T-cell (primary cell): ENCODE measurements around the gene POM121C. TPM values are rescaled to one million over a fixed set of nuclear protein-coding genes. Genes with fewer than 3 reads are reported as not detected.
A peak's percentile ranks its signal among the peaks of the same experiment; 100 is the strongest.
"Not testable (repeated sequence)": the region's sequence is repeated elsewhere in the genome, so short reads cannot be mapped to it uniquely, and the experiment has no call there.

ENCODE experiments used
- ATAC-seq, 4 experiments: fragments of 200-7000 bp in 3 of 4; fragments of 150-1000 bp in 1 of 4; cut with Tn5 transposase; replicated peaks in 1 of 4; 1 replicate in 3 of 4; 2 replicates in 1 of 4; pipeline ENCODE4 v1.10.0; 2021; ENCODE audit warnings: moderate library complexity in 3 of 4, mild to moderate bottlenecking in 2 of 4, moderate number of reproducible peaks in 1 of 4
- CTCF ChIA-PET, 2 donors: fragments of 300-600 bp; sonication (Branson Sonifier 250); formaldehyde crosslinking; loops; one replicate each; lab custom pipeline; 2022; ENCODE audit warnings: antibody characterized with exemption in 2 of 2; lab: Charles Lee
- POLR2A ChIA-PET, 2 donors: fragments of 300-600 bp; sonication (Branson Sonifier 250); formaldehyde crosslinking; loops; one replicate each; lab custom pipeline; 2022; ENCODE audit warnings: antibody characterized with exemption in 2 of 2; lab: Charles Lee
- DNase-seq, 35 experiments: peaks; one replicate each; pipeline versions ENCODE4 v3.0.0 to v3.0.0-alpha.2; 2013 to 2023
- H3K27ac ChIP-seq: one replicate; pipeline ENCODE4 v1.5.1; 2013; ENCODE audit warnings: low read length
- H3K27me3 ChIP-seq, 2 experiments: replicated peaks in 1 of 2; 1 replicate in 1 of 2; 2 replicates in 1 of 2; pipeline versions ENCODE4 v1.6.1 to v1.7.0; 2013; ENCODE audit warnings: low read length in 1 of 2, mixed read lengths in 1 of 2; ENCODE audit not compliant: control insufficient read depth in 2 of 2, insufficient read depth in 2 of 2; ENCODE audit errors: extremely low read depth in 1 of 2
- H3K36me3 ChIP-seq, 2 donors: 1 replicate in 1 of 2; 2 replicates in 1 of 2; pipeline versions ENCODE4 v1.6.1 to v1.7.0; 2013; ENCODE audit warnings: low read length in 1 of 2; ENCODE audit not compliant: control insufficient read depth in 2 of 2, insufficient read depth in 1 of 2; ENCODE audit errors: extremely low read depth in 1 of 2
- H3K4me1 ChIP-seq, 2 experiments: 1 replicate in 1 of 2; 2 replicates in 1 of 2; pipeline versions ENCODE4 v1.6.1 to v1.7.0; 2013; ENCODE audit warnings: low read length in 2 of 2, mixed read lengths in 1 of 2; ENCODE audit not compliant: insufficient read depth in 2 of 2, control insufficient read depth in 1 of 2; ENCODE audit errors: extremely low read depth in 1 of 2
- H3K4me3 ChIP-seq, 2 donors: 1 replicate in 1 of 2; 2 replicates in 1 of 2; pipeline versions ENCODE4 v1.5.1 to v1.7.0; 2013; ENCODE audit warnings: mild to moderate bottlenecking in 2 of 2, low read length in 1 of 2, moderate library complexity in 1 of 2; ENCODE audit not compliant: control insufficient read depth in 1 of 2; ENCODE audit errors: extremely low read depth in 1 of 2
- H3K9me3 ChIP-seq: 2 replicates; pipeline ENCODE4 v1.7.0; 2013
- H3K27ac Mint-ChIP-seq, 2 donors: one replicate each; pipeline ENCODE4 v1.8.0; 2020 to 2021; ENCODE audit warnings: mild to moderate bottlenecking in 2 of 2, mixed read lengths in 2 of 2
- H3K27me3 Mint-ChIP-seq, 2 donors: one replicate each; pipeline ENCODE4 v1.8.0; 2021 to 2022; ENCODE audit warnings: mixed read lengths in 2 of 2
- H3K36me3 Mint-ChIP-seq: one replicate; pipeline ENCODE4 v1.8.0; 2021; ENCODE audit warnings: mixed read lengths
- H3K4me1 Mint-ChIP-seq, 3 donors: one replicate each; pipeline ENCODE4 v1.8.0; 2020 to 2022; ENCODE audit warnings: mixed read lengths in 3 of 3, mild to moderate bottlenecking in 1 of 3
- H3K4me3 Mint-ChIP-seq, 3 donors: one replicate each; pipeline ENCODE4 v1.8.0; 2020 to 2022; ENCODE audit warnings: mild to moderate bottlenecking in 3 of 3, mixed read lengths in 3 of 3, moderate library complexity in 3 of 3
- H3K9me3 Mint-ChIP-seq, 3 donors: one replicate each; pipeline ENCODE4 v1.8.0; 2020 to 2022; ENCODE audit warnings: mixed read lengths in 3 of 3
- WGBS: methylation state at CpG from one replicate; pipeline ENCODE4 v1.1.5; 2013; ENCODE audit warnings: missing lambda C conversion rate; ENCODE audit not compliant: insufficient coverage; 5-methylcytosine and 5-hydroxymethylcytosine counted together
- total RNA-seq, 35 experiments: library from RNA in 6 of 35; stranded (reverse) in 6 of 35; fragments of 120-200 nt in 1 of 35; gene quantifications; one replicate each; pipeline versions ENCODE4 v1.2.1 to v1.2.4 and lab custom pipeline; 2013 to 2026

POM121C gene
- total RNA-seq (100 to 1,000 TPM in 2 of 5 donors, 10 to 100 TPM in 3; 76.9 to 113 (median 86.1) TPM), total RNA-seq (lab: John Stamatoyannopoulos, UW) (18.4 to 54.2 (median 33.0) reads per million in 29 experiments)
- total RNA-seq (2013): 39.9 TPM

DNA sequence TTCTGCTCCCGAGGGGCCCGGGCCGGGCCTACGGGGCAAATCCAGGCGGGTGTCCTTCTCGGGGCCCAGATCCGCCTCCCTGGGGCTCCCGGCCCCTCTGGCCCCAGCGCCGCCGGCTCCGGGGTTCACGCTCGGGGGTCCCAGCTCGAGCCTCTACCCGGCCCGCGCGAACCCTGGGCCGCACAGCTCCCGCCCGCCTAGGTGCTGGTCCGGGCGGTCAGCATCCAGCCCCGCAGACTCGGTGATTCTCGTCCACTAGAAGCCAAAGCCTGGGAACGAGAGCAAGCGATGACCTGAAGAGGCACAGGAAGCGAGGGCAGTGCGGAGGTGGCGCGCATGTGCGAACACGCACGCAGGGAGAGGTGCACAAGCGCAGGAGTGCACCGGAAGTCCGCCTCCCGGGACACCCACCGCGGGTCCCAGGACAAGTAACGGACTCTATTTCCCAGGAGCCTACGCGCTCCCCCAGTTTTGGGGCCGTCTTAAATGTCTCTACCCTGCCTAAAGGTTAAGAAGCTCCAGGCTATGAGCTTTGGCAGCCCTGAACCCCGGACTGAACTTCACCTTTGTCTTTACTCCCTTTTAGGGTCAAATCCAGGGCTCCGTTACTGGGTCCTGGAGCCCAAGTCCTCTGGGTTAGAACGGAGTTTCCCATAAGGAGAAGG lies at the start of gene POM121C:
TSS of gene POM121C (minus strand) at position 321 of the 665 bp plus-strand sequence. CDS start 44,803 bp downstream, outside the sequence.
- WGBS: 0% methylated on average over 46 of the region's 49 CpGs
- DNase-seq: peak; percentile 67 to 90 (median 78)
- H3K4me3 ChIP-seq: peak within 1 kb of the TSS; percentile 69 to 71
- peak within 1 kb of the TSS; percentile 87 to 88 (median 87) for H3K4me3 Mint-ChIP-seq
- H3K9me3 Mint-ChIP-seq, H3K9me3 ChIP-seq, H3K27ac ChIP-seq, H3K36me3 ChIP-seq, H3K27me3 Mint-ChIP-seq, H3K4me1 ChIP-seq, H3K27me3 ChIP-seq, H3K36me3 Mint-ChIP-seq: not testable (repeated sequence)
- CTCF ChIA-PET: interaction anchor here in 1 of 2 donors (0.6 kb wide), 1 partner anchor 44 kb away, joined by 4 read pairs; no protein-coding TSS in a partner anchor
- peaks cover 11 to 25% (median 21%) of the 10 kb centered on the region in 3 donors for H3K4me1 Mint-ChIP-seq
- ATAC-seq: peak; percentile 99 to 100 (median 100)
- H3K27ac Mint-ChIP-seq: peak within 1 kb of the TSS; percentile 70 to 85
- POLR2A ChIA-PET: interaction anchor here in 1 of 2 donors (0.6 to 0.7 kb wide), 2 partner anchors 52 to 424 kb away, joined by 3 read pairs; no protein-coding TSS in a partner anchor

DNA sequence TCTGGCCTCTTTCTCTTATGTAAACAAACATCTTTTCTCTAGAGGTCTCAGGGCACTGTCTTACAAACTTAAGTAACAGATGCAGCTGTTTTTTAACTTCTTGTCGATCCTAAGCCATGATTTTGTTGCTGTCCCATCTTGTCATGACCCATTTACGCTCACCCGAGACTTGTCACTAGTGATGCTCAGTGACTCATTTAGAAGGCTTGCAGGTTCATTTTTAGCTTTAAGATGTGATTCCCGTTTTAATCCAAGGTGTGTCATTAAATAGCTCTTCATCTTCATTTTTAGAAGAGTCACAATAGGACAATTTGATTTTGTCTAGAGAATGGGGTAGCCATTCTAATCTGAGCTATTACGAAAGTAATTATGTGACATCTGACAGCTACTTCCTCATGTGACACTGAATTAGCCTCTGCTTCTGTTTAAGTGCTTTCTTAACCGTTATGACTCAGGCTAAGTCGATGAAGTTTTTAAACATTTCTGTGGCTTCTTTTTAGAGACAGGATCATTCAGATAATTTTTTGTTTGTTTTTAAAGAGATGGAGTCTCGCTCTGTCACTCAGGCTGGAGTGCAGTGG lies 48.7 kb upstream of the POM121C start:
- H3K9me3 ChIP-seq: no peaks in the 10 kb centered on the region
- no peaks in the 10 kb centered on the region for H3K27me3 ChIP-seq
- no peaks in the 10 kb centered on the region for H3K4me1 ChIP-seq
- no peak overlapping the region for H3K4me3 Mint-ChIP-seq
- H3K4me1 Mint-ChIP-seq: peaks cover 0 to 2% (median 0%) of the 10 kb centered on the region in 3 donors
- WGBS: 68% methylated on average over 4 of the region's 8 CpGs
- H3K36me3 ChIP-seq: peaks cover 0 to 3% of the 10 kb centered on the region in 2 donors
- no peak overlapping the region for H3K27ac Mint-ChIP-seq
- DNase-seq (no peak), ATAC-seq (no peak)
- CTCF ChIA-PET: no interaction called here
- H3K36me3 Mint-ChIP-seq: peaks cover 8% of the 10 kb centered on the region
- H3K4me3 ChIP-seq: no peak overlapping the region
- no peaks in the 10 kb centered on the region for H3K9me3 Mint-ChIP-seq
- H3K27ac ChIP-seq: no peak overlapping the region
- POLR2A ChIA-PET: no interaction called here
- no peaks in the 10 kb centered on the region for H3K27me3 Mint-ChIP-seq

DNA sequence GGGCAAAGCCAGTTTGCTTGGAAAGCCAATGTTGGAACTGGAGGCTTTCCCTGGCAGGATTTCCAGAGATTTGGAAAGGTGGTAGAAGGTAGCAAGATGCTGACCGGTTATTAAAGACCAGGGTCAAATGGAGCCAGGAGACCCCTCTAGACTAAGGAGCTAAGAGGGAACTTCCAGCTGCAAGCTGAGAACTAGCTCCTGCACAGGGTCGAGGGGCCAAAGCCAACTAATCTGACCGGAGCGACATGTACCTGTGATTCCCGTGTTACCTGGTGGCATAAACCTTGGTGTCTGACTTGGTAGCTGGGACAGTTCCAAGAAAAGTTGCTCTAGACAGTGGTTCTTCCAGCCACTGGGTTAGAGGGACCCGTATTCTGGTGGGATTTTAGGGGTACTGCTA lies 47.8 kb upstream of the POM121C start:
- no peak overlapping the region for H3K27ac Mint-ChIP-seq
- H3K27ac ChIP-seq: no peak overlapping the region
- H3K36me3 ChIP-seq: peaks cover 0 to 3% of the 10 kb centered on the region in 2 donors
- no peaks in the 10 kb centered on the region for H3K9me3 Mint-ChIP-seq
- no peak overlapping the region for H3K4me3 ChIP-seq
- H3K27me3 ChIP-seq: no peaks in the 10 kb centered on the region
- H3K4me1 Mint-ChIP-seq: peaks cover 0 to 2% (median 0%) of the 10 kb centered on the region in 3 donors
- POLR2A ChIA-PET: no interaction called here
- DNase-seq: no peak
- no peak overlapping the region for H3K4me3 Mint-ChIP-seq
- H3K36me3 Mint-ChIP-seq: peaks cover 4% of the 10 kb centered on the region
- H3K27me3 Mint-ChIP-seq: no peaks in the 10 kb centered on the region
- WGBS: 95% methylated on average over 5 of the region's 6 CpGs
- ATAC-seq: no peak
- H3K9me3 ChIP-seq: no peaks in the 10 kb centered on the region
- H3K4me1 ChIP-seq: no peaks in the 10 kb centered on the region
- CTCF ChIA-PET: no interaction called here

DNA sequence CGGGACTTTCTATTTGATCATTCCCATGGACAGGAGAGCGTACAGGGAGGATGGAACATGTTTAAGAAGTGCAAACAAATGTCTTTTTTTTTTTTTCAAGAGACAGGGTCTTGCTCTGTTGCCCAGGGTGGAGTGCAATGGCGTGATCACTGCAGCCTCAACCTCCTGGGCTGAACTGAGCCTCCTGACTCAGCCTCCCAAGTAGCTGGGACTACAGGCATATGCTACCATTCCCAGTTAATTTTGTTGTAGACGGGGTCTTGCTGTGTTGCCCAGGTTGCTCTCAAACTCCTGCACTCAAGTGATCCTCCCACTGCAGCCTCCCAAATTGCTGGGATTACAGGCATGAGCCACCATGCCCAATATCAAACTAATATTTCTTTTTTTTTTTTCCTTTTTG lies 46.5 kb upstream of the POM121C start:
- no peaks in the 10 kb centered on the region for H3K27me3 Mint-ChIP-seq

DNA sequence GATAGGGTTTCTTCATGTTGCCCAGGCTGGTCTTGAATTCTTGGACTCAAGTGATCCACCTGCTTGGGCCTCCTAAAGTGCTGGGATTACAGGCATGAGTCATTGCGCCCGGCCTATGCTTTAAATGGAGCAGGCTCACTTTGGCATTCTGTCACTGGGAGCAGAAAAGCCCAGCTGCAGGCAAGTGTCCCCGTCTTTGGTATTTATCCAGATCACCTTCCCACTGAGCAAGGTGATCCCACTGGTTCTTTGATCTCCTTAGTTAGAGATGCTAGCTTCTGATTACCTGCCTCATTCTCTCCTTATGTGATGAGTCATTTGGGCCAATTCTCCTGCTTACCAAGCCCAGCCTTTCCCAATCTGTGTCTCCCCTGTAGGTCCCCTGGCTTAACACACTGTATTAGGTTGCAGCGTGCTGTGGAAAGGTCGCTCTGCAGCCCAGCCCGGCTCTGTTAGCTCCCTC lies 45.3 kb upstream of the POM121C start:
- POLR2A ChIA-PET: interaction anchor here in 1 of 2 donors (0.6 kb wide), 1 partner anchor 1155 kb away, joined by 3 read pairs; no protein-coding TSS in a partner anchor
- H3K27ac Mint-ChIP-seq: no peak overlapping the region

More for the DNA sequence above, 46.5 kb upstream of the POM121C start:
- H3K36me3 Mint-ChIP-seq: peaks cover 4% of the 10 kb centered on the region
- peaks cover 0 to 7% (median 7%) of the 10 kb centered on the region in 3 donors for H3K4me1 Mint-ChIP-seq
- 100% methylated on average over 3 of the region's 4 CpGs for WGBS
- ChIA-PET CTCF (no interaction called here), POLR2A (no interaction called here)
- H3K27ac ChIP-seq: no peak overlapping the region
- no peak overlapping the region for H3K4me3 Mint-ChIP-seq
- no peak overlapping the region for H3K4me3 ChIP-seq
- ATAC-seq: no peak
- H3K9me3 Mint-ChIP-seq: no peaks in the 10 kb centered on the region
- no peaks in the 10 kb centered on the region for H3K9me3 ChIP-seq
- H3K36me3 ChIP-seq: peaks cover 0 to 3% of the 10 kb centered on the region in 2 donors
- no peak overlapping the region for H3K27ac Mint-ChIP-seq
- H3K4me1 ChIP-seq: peaks cover 0 to 7% of the 10 kb centered on the region in 2 experiments
- H3K27me3 ChIP-seq: no peaks in the 10 kb centered on the region
- no peak for DNase-seq

DNA sequence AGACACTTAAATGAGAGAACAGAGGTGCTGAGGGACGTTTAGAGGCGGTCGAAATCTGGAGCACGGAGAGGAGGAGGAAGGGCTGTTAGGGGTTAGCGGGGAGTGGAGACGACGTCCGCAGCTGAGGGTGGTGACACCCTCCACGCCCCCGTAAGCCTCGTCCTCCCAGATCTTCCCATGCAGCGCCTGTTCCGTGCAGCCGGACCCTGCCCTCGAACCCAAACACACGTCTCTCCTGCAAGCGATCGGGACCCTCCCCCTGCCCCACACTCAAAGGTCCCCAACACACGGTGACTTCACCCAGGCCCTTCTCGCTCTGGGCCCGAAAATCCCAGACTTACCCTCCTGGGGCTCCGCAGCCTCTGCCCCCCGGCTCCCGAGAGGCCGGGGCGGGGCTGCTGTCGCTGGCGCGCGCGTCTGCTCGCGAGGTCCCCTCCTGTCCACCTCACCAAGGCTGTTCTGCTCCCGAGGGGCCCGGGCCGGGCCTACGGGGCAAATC lies 41.2 kb upstream of the POM121C start:
- POLR2A ChIA-PET, H3K27me3 ChIP-seq, H3K27me3 Mint-ChIP-seq, H3K9me3 ChIP-seq, CTCF ChIA-PET, H3K9me3 Mint-ChIP-seq, ATAC-seq, H3K27ac ChIP-seq: not testable (repeated sequence)
- Mint-ChIP-seq H3K27ac (peak overlapping the region; percentile 76 to 80), H3K4me3 (peak overlapping the region; percentile 84 to 92 (median 89)), H3K4me1 (peaks cover 32 to 46% (median 43%) of the 10 kb centered on the region in 3 donors), H3K36me3 (peaks cover 29% of the 10 kb centered on the region)
- peak overlapping the region; percentile 34 to 69 for H3K4me3 ChIP-seq
- H3K4me1 ChIP-seq: peaks cover 0 to 24% of the 10 kb centered on the region in 2 experiments
- 0% methylated on average over 32 of the region's 37 CpGs for WGBS
- peaks cover 5 to 18% of the 10 kb centered on the region in 2 donors for H3K36me3 ChIP-seq
- peak in 5 of 35 experiments; percentile 1 to 12 (median 3) for DNase-seq

More for the DNA sequence above, 45.3 kb upstream of the POM121C start:
- Mint-ChIP-seq H3K9me3 (no peaks in the 10 kb centered on the region), H3K36me3 (no peaks in the 10 kb centered on the region), H3K27me3 (no peaks in the 10 kb centered on the region), H3K4me3 (no peak overlapping the region), H3K4me1 (peaks cover 12 to 17% (median 16%) of the 10 kb centered on the region in 3 donors)
- 93% methylated on average over 5 of the region's 6 CpGs for WGBS
- H3K9me3 ChIP-seq: no peaks in the 10 kb centered on the region
- peaks cover 0 to 17% of the 10 kb centered on the region in 2 experiments for H3K4me1 ChIP-seq
- H3K27me3 ChIP-seq: no peaks in the 10 kb centered on the region
- H3K36me3 ChIP-seq: peaks cover 0 to under 1% of the 10 kb centered on the region in 2 donors
- DNase-seq: no peak
- CTCF ChIA-PET: interaction anchor here in 1 of 2 donors (0.7 kb wide), 1 partner anchor 129 kb away, joined by 3 read pairs; no protein-coding TSS in a partner anchor
- H3K27ac ChIP-seq: no peak overlapping the region
- ATAC-seq: no peak
- H3K4me3 ChIP-seq: no peak overlapping the region
